Body of pancreas (tissue), 4 donors: ENCODE measurements around the gene GPR31. TPM values are rescaled to one million over a fixed set of nuclear protein-coding genes. Genes with fewer than 3 reads are reported as not detected.

Experiments used
- ATAC-seq: fragments of 150-250 bp; one replicate; pipeline ENCODE4 v1.9.1; 2016
- DNase-seq, 4 donors: peaks; one replicate each; pipeline ENCODE4 v3.0.0-alpha.2; 2019
- H3K27ac ChIP-seq, 4 donors: fragments of 200-600 bp; sonication (generic); 1 replicate in 3 of 4; 2 replicates in 1 of 4; pipeline versions ENCODE4 v1.5.1 to v1.6.1; 2016 to 2019; ENCODE audit warnings: mild to moderate bottlenecking in 1 of 4, mixed read lengths in 1 of 4, moderate library complexity in 1 of 4
- H3K27me3 ChIP-seq, 2 donors: fragments of 200-600 bp; sonication (generic); one replicate each; pipeline ENCODE4 v1.6.0; 2016; ENCODE audit warnings: mild to moderate bottlenecking in 1 of 2
- H3K36me3 ChIP-seq, 2 donors: fragments of 200-600 bp; sonication (generic); replicated peaks in 1 of 2; 2 replicates each; pipeline ENCODE4 v1.5.1; 2016; ENCODE audit warnings: low read depth in 2 of 2; ENCODE audit not compliant: insufficient read depth in 1 of 2
- H3K4me1 ChIP-seq: fragments of 200-600 bp; sonication (generic); one replicate; pipeline ENCODE4 v1.6.0; 2016
- H3K4me3 ChIP-seq, 2 donors: fragments of 200-600 bp; sonication (generic); 1 replicate in 1 of 2; 2 replicates in 1 of 2; pipeline ENCODE4 v1.5.1; 2016 to 2019
- H3K9me3 ChIP-seq, 3 donors: fragments of 200-600 bp; sonication (generic); 1 replicate in 2 of 3; 2 replicates in 1 of 3; pipeline ENCODE4 v1.5.1; 2016
- POLR2A ChIP-seq, 3 donors: fragments of 450-650 bp; IDR thresholded peaks; one replicate each; pipeline ENCODE4 v1.6.1; 2016; ENCODE audit warnings: antibody characterized with exemption in 3 of 3, mild to moderate bottlenecking in 2 of 3
- WGBS, 2 donors: methylation state at CpG; one replicate each; pipeline ENCODE4 v1.1.5; 2017; 5-methylcytosine and 5-hydroxymethylcytosine counted together
- intact Hi-C: fragments of 100-400 bp; cut with DNase I; formaldehyde crosslinking; loops from one replicate; pipeline ENCODE4 v1.15.1; 2023
- total RNA-seq, 2 donors: library from RNA; depleted of rRNA; stranded (reverse); fragments of >200 nt; gene quantifications; one replicate each; pipeline ENCODE4 v1.1.0, GENCODE V29; 2016
- TF ChIP-seq, protein P1 (sequence below), 7 experiments: fragments of 450-650 bp in 4 of 7; fragments of 200-600 bp in 3 of 7; sonication (generic) in 3 of 7; IDR thresholded peaks; one replicate each; pipeline ENCODE4 v1.5.1; 2016 to 2019; ENCODE audit warnings: antibody characterized with exemption in 7 of 7

Gene GPR31
- total RNA-seq, 2 donors from 2014 or later, result not detected

DNA sequence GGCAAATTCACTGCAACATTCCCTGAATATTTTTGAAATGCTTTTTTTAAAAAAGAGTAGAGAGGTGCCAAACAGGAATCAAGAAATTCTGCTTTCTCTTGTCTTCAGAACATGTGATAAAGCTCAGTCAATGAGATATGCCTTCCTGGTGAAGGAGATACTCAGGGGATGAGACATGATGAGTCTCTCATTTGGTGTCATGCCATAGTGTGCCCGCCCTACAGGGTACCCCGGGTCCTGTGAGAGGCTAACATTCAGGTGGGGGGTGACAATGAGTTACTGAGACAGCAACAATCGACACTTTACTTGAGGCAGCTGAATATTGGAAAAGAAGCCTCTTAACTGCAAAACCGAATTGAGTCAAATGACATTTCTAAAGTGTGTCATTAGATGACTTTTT lies 28.2 kb downstream of the GPR31 start:
- H3K9me3 ChIP-seq, result no peaks in the 10 kb centered on the region
- TF ChIP-seq POLR2A (IDR thresholded peaks at IDR 0.05), result no peak
- TF ChIP-seq, protein P1, sequence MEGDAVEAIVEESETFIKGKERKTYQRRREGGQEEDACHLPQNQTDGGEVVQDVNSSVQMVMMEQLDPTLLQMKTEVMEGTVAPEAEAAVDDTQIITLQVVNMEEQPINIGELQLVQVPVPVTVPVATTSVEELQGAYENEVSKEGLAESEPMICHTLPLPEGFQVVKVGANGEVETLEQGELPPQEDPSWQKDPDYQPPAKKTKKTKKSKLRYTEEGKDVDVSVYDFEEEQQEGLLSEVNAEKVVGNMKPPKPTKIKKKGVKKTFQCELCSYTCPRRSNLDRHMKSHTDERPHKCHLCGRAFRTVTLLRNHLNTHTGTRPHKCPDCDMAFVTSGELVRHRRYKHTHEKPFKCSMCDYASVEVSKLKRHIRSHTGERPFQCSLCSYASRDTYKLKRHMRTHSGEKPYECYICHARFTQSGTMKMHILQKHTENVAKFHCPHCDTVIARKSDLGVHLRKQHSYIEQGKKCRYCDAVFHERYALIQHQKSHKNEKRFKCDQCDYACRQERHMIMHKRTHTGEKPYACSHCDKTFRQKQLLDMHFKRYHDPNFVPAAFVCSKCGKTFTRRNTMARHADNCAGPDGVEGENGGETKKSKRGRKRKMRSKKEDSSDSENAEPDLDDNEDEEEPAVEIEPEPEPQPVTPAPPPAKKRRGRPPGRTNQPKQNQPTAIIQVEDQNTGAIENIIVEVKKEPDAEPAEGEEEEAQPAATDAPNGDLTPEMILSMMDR (IDR thresholded peaks at IDR 0.05), result no peak
- WGBS, 2 donors, result 56 to 77% methylated on average over 4 of the region's 4 CpGs
- H3K4me3 ChIP-seq, result no peak overlapping the region
- ATAC-seq (no peak), DNase-seq (no peak)
- peaks cover 11% of the 10 kb centered on the region for H3K4me1 ChIP-seq
- intact Hi-C loops, result no loop called here
- no peaks in the 10 kb centered on the region for H3K27me3 ChIP-seq
- no peaks in the 10 kb centered on the region for H3K36me3 ChIP-seq
- no peak overlapping the region for H3K27ac ChIP-seq

- no peak for DNase-seq
- ATAC-seq, result no peak
- Histone ChIP-seq H3K4me1 (peaks cover 11% of the 10 kb centered on the region), H3K27ac (no peak overlapping the region), H3K36me3 (no peaks in the 10 kb centered on the region), H3K9me3 (no peaks in the 10 kb centered on the region), H3K4me3 (no peak overlapping the region), H3K27me3 (no peaks in the 10 kb centered on the region)
- intact Hi-C loops, result no loop called here
- 64 to 67% methylated on average over 6 of the region's 6 CpGs for WGBS, 2 donors
- TF ChIP-seq POLR2A (IDR thresholded peaks at IDR 0.05), result no peak
- TF ChIP-seq, protein P1 (IDR thresholded peaks at IDR 0.05), result no peak
Measured at GRCh38 chr6:167129159-167129558, 28.6 kb downstream of the GPR31 start.

DNA sequence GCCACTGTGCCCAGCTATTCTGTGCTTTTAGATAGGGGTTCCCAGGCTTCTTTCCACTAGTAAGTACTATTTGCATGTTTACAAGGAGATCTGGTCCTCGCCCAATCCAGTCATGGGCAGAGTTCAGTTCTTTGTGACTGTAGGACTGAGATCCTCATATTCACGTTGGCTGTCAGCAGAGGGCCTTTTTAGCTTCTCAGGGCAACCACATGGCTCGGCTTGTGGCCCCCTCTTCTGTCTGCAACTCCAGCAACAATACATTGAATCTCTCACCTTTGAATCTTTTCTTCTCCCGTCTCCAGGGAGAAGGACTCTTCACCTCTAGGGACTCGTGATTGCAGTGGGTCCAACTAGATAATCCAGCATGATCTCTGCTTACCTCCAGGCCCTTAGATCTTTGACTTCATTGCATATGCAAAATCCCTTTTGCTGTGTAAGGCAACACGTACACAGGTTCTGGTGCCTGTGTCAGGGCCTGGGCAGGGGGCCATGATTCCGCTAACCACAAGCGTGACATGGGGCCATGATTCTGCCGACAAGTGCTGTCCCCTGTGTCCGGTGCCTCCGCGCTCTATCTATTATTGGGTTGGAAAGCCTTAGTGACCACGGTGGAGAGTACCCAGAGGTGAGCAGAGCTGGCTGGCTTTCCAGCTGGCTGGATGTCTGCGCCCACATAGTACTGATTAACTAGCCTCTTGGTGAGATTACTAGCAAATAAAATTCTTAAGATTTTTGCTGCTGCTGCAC lies 29.8 kb downstream of the GPR31 start:
- ATAC-seq (no peak), DNase-seq (no peak)
- H3K27ac ChIP-seq, result no peak overlapping the region
- no peaks in the 10 kb centered on the region for H3K9me3 ChIP-seq
- H3K4me1 ChIP-seq, result peaks cover 11% of the 10 kb centered on the region
- intact Hi-C loops, result no loop called here
- TF ChIP-seq POLR2A (IDR thresholded peaks at IDR 0.05), result no peak
- TF ChIP-seq, protein P1 (IDR thresholded peaks at IDR 0.05), result no peak
- H3K4me3 ChIP-seq, result no peak overlapping the region
- H3K27me3 ChIP-seq, result no peaks in the 10 kb centered on the region
- no peaks in the 10 kb centered on the region for H3K36me3 ChIP-seq
- WGBS, 2 donors, result 60 to 67% methylated on average over 14 of the region's 14 CpGs

DNA sequence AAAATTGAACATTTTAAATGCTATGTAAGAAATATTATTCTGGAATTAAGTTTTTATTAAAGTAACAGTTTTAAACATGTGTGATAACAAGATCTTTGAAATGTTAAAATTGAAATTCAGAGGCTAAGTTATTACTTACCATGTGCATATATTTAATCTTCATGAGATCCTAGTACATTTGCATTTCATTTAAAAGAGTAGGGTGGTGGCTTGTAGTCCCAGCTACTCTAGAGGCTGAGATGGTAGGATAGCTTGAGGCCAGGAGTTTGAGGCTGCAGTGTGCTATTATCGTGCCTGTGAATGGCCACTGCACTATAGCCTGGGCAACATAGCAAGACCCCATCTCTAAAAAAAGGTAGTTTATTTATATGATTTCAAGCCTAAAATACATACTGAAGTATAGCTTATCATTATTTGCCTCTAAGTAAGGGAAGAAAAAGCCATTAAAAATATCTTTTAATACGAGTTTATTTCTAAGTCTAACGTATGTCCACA lies 31.9 kb downstream of the GPR31 start:
- no peaks in the 10 kb centered on the region for H3K36me3 ChIP-seq
- no peak for ATAC-seq

More for the DNA sequence above, 31.9 kb downstream of the GPR31 start:
- TF ChIP-seq, protein P1 (IDR thresholded peaks at IDR 0.05), result no peak
- TF ChIP-seq POLR2A (IDR thresholded peaks at IDR 0.05), result no peak
- no peak overlapping the region for H3K27ac ChIP-seq
- H3K27me3 ChIP-seq, result no peaks in the 10 kb centered on the region
- H3K4me3 ChIP-seq, result no peak overlapping the region
- intact Hi-C loops, result no loop called here
- WGBS, 2 donors, result 65 to 75% methylated on average over 3 of the region's 3 CpGs
- peaks cover 11% of the 10 kb centered on the region for H3K4me1 ChIP-seq
- no peaks in the 10 kb centered on the region for H3K9me3 ChIP-seq
- DNase-seq, result no peak
